Activated CD8-positive, alpha-beta memory T cell treated with anti-CD3 and anti-CD28 coated beads for 4 hours (primary cell): ENCODE data around the gene PDC.
"Not testable (repeated sequence)": the region's sequence is repeated elsewhere in the genome, so short reads cannot be mapped to it uniquely, and the experiment has no call there.

Experiments
- DNase-seq, 2 donors: peaks; one replicate each; pipeline ENCODE4 v3.0.0-alpha.2; 2020; ENCODE audit warnings: low read depth in 2 of 2

PDC gene

DNA sequence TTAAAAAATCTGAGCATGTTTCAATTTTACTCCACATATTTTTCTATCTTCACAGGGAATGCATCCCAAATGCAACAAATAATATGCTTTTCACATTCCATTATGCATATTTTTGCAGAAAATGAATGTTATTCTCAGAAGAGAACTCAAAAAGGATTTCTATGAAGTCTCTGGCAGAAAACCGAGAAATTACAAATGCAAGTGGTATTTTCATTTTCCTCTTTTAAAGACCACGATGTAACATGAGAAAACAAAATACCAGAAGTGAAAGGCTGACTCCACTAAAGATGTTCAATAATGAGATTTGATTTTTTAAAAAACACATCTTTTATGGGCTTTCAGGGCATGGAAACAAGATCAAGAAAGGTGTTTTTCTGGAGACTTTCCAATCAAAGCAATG, 5.0 kb upstream of the PDC start:
- no peak for DNase-seq

DNA sequence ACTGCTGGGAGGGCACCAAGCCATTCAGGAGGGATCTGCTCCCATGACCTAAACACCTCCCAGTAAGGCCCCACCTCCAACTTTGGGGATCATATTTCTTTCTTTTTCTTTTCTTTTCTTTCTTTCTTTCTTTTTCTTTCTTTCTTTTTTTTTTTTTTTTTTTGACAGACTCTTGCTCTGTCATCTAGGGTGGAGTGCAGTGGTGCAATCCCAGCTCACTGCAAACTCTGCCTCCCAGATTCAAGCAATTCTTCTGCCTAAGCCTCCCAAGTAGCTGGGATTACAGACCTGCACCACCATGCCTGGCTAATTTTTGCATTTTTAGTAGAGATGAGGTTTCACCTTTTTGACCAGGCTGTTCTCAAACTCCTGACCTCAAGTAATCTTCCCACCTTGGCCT, 4.6 kb upstream of the PDC start:
- not testable (repeated sequence) for DNase-seq

DNA sequence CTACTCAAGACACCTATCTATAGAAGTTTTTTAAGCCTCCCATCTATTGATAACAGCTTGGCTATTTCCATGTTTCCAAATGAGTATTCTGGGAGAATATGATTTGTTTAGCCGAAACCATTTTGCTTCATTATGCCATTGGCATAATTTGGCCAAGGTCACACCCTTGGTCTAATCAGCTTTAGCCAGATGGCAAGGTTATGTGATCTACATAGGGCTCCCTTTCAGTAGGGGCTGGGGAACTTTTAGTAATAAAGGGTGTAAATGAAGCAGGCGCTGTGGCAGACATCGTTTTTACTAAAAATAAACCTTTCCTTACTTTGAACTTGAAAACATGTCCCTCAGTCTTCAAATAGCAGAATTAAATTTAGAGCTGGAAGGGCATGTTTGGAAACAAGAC, 3.0 kb upstream of the PDC start:
- no peak for DNase-seq

DNA sequence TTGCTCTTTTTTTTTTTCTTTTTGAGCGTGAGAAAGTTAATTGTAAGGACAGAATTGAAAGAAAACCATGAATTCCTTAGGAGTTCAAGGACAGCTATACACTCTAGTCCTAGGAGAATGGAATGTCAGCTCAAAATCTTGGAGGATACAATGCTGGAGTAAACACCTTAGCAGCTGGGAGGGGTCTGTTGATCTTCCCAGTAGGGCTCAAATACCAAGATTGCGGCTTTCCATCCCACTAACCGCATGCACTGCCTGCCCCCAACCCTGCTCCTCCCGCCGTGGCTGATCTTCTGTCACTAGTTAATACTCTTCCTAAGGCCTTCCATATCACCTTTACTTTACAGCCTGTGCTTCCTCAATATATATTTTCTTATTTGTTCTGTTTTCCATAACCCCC, 2.6 kb upstream of the PDC start:
- DNase-seq, result no peak

DNA sequence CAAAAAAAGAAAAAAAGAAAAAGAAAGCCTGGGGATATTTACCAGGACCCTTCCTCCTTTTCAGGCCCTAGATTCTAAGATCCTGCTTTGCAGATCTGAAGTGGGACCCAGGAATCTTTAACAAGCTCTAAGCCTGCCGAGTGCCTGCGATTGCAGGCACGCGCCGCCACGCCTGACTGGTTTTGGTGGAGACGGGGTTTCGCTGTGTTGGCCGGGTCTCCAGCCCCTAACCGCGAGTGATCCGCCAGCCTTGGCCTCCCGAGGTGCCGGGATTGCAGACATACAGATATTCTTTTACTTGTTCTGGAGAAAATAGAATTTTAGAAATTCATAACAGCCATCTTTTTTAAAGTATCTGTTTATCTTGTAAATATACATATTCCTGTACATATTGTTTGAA, 1.8 kb downstream of the PDC start:
- DNase-seq, result not testable (repeated sequence)

DNA sequence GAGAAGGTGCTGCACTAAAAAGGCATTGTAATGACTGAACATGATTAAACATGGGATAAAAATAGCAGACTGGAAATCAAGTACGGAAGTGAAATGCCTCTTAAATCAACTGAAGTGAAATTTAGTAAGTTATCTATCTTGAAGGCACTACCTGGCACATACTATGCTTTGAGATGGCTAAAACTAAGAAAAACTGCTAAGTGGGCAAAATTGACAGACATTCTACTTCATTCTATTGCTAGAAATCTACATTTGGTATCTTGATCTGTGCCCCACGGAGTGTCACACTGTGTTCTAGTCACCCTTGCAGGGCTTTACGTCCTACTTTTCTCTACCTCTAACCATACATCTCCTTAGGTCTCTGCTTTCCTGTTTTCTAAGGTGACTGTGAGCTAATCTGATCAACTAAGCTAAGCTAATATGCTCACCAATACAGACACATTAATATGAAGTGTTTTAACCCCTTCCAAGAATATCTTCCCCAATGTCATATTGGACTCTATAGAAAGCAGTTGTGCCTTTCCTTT, 4.1 kb downstream of the PDC start:
- no peak for DNase-seq

DNA sequence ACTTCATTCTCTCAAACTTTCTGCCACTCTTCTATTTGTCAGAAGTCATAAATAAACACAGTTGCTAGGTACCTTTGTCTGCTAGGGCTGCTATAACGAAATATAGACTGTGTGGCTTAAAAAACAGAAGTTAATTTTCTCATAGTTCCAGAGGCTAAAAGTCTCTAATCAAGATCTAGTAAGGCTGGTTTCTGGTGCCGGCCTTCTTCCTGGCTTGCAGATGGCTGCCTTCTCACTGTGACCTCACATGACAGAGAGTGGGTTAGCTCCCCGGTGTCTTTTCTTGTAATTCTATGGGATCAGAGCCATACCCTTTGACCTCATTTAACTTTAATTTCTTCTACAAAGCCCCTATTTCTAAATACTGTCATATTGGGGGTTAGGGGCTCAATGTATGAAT, 5.9 kb downstream of the PDC start:
- no peak for DNase-seq

DNA sequence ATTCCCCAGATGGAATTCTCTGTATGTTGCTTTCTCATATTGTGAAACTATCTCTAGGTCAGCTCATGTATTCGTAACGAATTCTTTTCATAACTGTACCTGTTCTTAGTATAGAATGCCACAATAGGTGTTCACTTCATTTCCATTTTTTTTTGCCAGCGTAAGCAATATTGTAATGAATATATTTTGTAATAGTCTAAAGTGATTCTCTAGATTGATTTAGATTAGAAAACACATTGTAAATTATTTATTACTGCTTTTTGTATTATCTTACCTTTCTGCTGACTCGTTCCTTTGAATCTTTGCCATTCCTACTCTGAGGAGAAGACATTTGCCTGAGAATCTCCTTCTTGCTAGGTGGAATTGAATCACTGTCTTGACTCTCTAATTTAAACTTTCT, 14.8 kb downstream of the PDC start:
- DNase-seq, result no peak

DNA sequence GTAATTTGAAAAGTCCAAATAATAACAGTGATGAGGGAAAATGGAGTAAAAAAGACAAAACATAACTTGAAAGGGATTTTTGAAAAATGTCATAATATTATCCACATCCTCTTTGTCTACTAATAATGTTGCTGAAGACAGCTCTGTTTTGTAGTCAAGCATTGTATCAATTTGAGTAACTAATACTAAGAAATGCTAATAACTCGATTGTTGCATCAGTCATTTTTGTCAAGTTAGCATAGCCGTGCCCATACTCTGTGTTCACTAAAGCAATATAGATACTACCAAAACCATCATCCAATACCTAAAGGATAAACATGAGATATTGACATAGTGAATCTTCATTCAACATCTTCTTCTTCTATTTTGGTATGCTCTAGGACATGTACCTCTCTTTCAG, 17.3 kb downstream of the PDC start:
- DNase-seq, result no peak

DNA sequence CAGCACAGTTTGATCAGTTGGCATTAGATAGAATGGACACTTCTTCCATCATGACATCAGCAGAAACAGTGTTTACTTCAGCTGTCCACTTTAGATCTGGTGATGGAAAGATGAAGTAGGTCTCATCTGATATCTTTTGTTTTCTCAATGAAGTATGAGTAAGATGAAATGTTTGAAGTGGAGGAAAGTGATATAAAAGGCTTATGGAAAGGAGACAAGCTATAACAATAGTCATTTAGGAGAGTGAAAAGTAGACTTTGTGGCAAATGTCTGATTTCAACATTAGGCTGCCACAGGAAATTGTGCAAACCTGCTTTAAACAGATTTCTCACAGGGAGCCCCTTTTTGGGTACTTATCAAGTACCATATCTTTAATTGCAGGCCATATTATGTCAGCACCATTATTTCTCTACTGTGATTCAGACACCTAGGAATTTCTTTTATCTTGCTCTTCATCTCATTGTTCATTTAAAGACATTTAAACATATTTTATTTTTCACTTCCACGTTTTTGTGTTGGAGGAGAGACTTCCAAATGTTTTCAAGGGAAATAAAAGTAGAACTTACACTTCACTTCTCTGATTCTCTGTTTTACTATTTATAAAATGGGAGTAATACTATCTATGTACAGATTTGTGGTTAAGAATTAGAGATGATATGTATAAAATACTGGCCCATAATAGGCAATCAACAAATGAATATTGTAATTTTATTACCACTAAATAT, 18.1 kb downstream of the PDC start:
- no peak for DNase-seq

DNA sequence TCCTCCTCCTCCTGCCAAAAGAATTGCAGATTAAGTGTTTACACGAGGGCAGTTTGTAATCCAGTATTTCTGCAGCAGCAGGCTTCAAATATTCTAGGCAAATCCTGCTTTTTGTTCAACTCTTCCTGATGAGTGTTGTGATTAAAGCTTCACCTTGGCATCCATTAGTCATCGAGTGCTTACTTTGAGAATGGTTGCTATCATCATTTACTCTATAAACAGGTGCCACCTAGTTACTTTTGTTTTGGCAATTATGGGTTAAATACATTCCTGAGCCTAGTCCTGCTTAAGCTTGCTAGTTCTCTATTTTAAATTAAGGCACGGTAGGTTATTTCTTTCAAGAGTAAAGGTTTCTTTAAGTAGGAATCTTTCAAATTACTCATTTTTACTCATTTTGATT, 20.3 kb downstream of the PDC start:
- no peak for DNase-seq

DNA sequence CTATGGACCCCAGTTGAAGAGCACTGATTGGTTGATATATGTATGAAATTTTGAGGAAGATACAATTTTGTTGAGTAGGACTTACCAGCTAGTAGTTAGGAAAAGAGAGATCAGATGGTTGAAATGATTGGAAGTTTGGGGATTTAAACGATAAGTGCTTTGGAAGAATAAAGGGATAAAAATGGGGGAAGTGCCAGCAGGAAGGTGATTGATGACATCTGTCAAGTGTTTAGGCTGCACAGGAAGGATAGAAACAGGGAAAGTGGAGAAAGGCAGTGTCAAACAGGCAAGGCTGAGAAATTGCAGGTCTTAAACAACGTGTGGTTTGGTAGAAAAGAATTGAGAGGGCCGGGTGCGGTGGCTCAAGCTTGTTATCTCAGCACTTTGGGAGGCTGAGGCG, 22.3 kb downstream of the PDC start:
- no peak for DNase-seq

DNA sequence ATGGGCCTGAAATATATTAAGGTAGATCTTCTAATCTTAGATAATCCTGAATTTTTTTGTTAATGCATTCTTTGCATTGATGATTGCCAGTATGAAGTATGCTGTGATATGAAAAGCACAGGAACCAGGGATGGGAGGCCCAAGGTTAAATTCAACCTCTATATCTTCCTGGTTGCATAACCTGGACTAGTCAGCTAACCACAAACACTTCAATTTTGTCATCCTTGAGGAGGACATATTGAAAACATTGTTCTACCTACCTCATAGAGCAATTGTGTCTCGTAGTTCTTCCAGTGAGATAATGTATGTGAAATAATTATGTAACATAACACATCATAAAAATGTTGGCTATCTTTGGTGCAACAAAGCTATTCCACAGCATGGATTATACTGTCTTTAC, 25.6 kb downstream of the PDC start:
- no peak for DNase-seq

DNA sequence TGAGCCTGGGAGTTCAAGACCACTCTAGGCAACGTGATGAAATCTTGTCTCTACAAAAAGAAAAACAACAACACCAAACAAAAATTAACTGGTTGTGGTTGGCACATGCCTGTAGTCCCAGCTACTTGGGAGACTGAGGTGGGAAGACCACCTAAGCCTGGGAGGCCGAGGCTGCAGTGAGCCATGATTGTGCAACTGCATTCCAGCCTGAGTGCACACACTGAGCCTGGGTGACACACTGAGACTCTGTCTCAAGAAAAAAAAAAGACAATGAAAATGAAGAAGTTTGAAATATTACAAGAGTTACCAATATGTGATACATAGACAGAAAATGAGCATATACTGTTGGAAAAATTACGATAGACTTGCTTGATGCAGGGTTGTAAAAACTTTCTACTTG, 31.9 kb downstream of the PDC start:
- no peak for DNase-seq

DNA sequence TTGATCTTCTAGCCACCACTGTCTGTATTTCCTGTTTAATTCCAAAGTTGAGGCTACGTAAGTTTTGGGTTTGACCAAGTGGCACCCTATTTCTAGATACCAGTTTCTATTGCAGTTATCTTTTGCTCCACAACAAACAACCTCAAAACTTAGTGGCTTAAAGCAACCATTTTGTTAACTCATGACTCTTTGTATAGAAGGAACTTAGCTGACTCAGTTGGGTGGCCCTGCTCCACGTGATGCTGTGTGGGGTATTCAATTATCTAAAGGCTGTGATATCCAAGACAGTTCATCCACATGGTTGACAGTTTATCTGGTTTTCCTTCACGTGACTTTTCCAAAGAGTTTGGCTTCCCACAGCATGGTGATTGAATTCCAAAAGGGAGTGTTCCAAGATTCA, 34.8 kb downstream of the PDC start:
- no peak for DNase-seq

DNA sequence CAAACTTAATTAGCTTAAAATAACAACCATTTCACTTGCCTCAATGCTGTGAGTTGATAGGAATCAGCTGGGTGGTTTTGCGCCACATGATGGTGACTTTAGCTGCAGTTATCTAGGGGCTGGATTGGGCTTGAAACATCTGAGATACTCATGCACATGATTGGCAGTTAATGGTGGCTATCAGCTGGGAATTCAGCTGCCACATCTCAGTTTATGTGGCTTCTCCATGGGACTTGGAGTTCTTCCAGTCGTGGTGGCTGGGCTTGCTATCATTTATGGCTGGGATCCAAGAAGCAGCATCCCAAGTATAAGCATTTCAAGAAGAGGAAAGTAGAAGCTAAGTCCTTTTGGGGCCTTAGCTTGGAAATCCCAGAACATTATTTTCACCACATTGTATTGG, 36.4 kb downstream of the PDC start:
- no peak for DNase-seq

DNA sequence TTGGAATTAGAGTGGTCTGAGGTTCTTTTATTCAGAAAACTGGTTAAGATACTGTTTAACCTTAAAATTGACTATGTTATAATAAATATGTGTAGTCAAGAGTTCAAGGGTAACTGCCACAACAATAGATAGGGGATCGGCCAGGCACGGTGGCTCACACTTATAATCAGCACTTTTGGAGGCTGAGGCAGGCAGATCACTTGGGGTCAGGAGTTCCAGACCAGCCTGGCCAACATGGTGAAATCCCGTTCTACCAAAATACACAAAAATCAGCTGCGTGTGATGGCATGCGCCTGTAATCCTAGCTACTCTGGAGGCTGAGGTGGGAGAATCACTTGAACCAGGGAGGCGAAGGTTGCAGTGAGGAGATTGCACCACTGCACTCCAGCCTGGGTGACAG, 39.5 kb downstream of the PDC start:
- no peak for DNase-seq

DNA sequence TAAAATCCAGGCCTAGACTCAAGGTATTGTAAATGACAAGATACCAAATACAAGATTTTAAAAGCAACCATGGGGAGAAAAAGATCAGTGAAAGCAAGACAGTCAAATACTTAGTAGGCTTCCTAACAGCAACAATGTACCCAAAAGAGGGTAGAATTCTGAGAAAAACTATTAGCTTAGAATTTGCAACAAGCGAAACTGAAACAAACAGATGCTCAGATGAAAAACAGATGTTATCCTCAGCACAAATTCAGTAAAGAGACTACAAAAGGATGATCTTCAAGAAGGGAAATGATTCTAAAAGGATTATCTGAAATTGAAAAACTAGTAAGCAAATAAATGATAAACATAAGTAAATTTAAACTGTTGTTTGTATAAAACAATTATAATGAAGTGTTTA, 40.0 kb downstream of the PDC start:
- DNase-seq, result no peak

DNA sequence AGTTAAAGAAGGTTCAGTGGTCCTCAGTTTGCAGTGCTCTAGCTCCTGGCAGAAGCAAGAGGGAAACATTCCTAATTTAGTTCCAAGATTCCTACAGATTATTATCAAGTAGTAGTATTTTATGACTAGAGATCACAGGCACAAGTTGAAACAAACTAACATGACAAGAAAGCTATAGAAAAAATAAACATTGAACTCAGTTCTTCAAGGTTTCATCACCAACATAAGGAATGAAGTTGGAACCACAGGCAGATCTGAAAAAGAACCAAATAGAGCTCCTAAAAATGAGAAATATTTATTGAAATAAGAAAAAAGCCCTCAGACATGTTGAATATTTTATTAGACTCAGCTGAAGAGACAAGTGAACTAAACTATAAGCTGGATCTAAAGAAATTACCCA, 40.6 kb downstream of the PDC start:
- DNase-seq, result no peak

DNA sequence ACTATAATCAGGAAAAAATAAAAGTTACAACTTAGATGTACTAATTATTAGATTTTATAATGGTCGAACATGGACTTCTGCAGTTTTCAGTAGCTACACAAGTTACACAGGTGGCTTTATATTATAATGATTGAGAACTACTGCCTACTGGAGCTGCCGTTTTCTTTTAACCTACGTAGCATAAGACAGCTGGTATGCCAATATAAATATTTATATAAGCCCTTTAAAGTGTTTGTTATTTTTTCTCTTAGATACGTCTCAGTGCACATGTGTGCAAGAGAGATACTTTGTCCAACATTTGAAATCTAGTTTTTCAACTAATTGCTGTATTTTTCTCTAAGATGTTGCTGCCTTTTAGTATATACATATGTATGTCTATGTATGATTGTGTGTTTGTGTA, 42.4 kb downstream of the PDC start:
- DNase-seq, result no peak

DNA sequence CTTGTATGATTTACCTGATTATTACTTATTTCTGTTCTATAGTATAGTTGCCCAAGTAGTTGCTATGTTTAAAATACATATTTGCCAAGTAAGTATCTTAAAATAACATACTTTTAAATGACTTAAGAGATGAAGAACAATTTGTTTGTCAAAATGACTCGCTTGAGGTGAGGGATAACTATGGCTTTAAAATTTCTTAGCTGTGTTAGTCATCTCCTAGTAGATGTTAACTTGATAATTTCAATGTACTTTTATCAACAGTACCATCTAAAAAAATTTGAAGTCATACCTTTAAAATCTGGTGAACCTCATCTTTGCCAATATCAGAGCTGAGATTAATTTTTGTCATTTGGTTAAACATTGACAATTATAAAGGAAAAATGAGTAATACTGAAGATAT, 47.6 kb downstream of the PDC start:
- no peak for DNase-seq

DNA sequence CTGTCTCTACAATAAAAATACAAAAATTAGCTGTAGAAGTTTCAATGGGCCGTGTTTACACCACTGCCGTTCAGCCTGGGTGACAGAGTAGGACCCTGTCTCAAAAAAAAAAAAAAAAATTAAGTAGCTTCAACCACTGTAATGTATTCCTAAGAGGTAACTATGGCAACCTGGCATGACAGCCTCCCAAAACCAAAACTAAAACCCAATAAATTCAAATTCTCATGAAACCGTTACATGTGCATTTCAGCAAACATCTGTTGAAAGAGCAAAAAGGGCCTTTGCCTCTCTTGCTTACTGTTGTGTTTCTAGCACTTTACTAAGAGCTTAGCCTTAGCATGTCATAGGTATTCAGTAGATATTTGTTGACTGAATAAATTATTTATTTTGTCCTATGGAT, 51.8 kb downstream of the PDC start:
- DNase-seq, result no peak

DNA sequence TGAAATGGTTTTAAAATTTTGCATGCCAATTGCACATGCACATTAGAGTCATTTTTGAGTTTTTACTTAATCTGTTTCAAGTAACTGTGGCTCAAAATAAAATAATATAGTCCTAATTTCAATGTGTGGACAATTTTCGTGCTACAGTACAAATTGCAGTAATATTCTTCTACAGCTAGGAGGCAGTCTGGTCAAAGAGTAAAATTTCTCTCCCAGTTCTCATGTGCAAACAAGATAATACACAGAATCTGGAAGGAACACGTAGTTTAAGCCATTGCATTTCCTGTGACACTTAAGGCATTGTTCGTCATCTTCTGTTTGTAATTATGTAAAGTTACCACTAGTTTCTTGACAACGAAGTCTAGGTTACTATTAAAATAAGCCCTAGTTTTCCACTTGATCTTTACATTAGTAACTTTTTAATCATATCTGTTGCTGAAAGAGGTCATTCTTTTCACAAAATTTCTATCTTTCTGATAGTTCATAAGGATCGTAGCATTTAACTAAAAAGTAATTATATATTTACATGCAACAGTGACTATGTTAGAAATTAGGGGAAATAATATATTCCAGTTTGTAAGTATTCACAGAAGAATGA, 56.4 kb downstream of the PDC start:
- no peak for DNase-seq

DNA sequence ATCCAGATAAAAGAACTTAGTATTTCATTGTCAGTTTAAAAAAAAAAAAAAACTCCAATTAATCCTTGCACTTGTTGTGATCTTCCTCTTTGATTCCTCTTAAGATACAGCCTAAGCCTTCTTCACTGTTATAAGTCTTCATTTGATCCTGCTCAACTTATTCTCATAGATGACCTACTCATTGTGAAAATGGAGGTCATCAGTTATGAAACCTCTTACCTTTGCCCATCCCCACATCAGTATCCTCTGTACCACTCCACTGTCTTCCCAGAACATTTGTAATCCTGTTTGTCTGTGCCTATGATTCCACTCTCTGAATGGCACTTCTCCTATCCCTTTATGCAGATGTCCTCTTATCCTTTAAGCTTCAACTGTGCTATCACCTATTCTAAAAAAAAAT, 57.3 kb downstream of the PDC start:
- DNase-seq, result no peak
